GM12878 (cell line): ENCODE measurements around the gene EMC6. TPM values are rescaled to one million over a fixed set of nuclear protein-coding genes. Genes with fewer than 3 reads are reported as not detected.

Experiments
- BACH1 ChIP-seq: fragments of 450-650 bp; IDR thresholded peaks from 2 replicates; pipeline ENCODE4 v1.6.1; 2017; ENCODE audit warnings: mild to moderate bottlenecking, borderline replicate concordance
- GABPA ChIP-seq: IDR thresholded peaks from 2 replicates; pipeline ENCODE4 v1.6.1; 2014; ENCODE audit warnings: antibody characterized with exemption, low read depth, mild to moderate bottlenecking, inconsistent platforms
- KLF5 ChIP-seq: fragments of 450-650 bp; IDR thresholded peaks from 2 replicates; pipeline ENCODE4 v1.6.1; 2014; ENCODE audit warnings: mild to moderate bottlenecking; ENCODE audit not compliant: partially characterized antibody
- MYB ChIP-seq: fragments of 150-350 bp; IDR thresholded peaks from 2 replicates; pipeline ENCODE4 v1.6.1; 2014; ENCODE audit warnings: mild to moderate bottlenecking, low read depth, low read length, borderline replicate concordance
- NFYA ChIP-seq: IDR thresholded peaks from 2 replicates; pipeline ENCODE4 v1.6.1; 2011; ENCODE audit warnings: low read depth, mild to moderate bottlenecking, low read length, improper control_type of control experiment, borderline replicate concordance
- NRF1 ChIP-seq: conservative IDR thresholded peaks from 2 replicates; pipeline ENCODE4 v1.6.1; 2011; ENCODE audit warnings: mild to moderate bottlenecking, low read depth, low read length, improper control_type of control experiment
- RCOR1 ChIP-seq: conservative IDR thresholded peaks from 2 replicates; pipeline ENCODE4 v1.6.1; 2012; ENCODE audit warnings: low read depth, low read length, improper control_type of control experiment
- RUNX3 ChIP-seq: IDR thresholded peaks from 2 replicates; pipeline ENCODE4 v1.6.1; 2012; ENCODE audit warnings: low read length, inconsistent platforms
- WRNIP1 ChIP-seq: IDR thresholded peaks from 2 replicates; pipeline ENCODE4 v1.6.1; 2011; ENCODE audit warnings: low read depth, low read length, improper control_type of control experiment, borderline replicate concordance
- ZNF217 ChIP-seq: fragments of 450-650 bp; IDR thresholded peaks from 2 replicates; pipeline ENCODE4 v1.6.1; 2017; ENCODE audit warnings: antibody characterized with exemption, mild to moderate bottlenecking
- polyA plus RNA-seq, 11 experiments: library from polyadenylated mRNA; depleted of rRNA in 4 of 11; unstranded in 6 of 11; stranded (reverse) in 5 of 11; fragments of >200 nt; fragmentation: Nextera tagmentation in 4 of 11; fragmentation: Illumina TruSeq in 1 of 11; extraction: Ambion mirVana in 4 of 11; extraction: Trizol in 1 of 11; gene quantifications; 1 replicate in 1 of 11; 2 replicates in 10 of 11; pipeline versions ENCODE4 v1.2.1 to v1.2.3, GENCODE V29; 2011 to 2016; ENCODE audit warnings: inconsistent platforms in 2 of 11, missing spikeins in 2 of 11, low read depth in 1 of 11
- total RNA-seq, 4 experiments: library from RNA; depleted of rRNA in 3 of 4; stranded (reverse); fragments of >200 nt in 3 of 4; fragmentation: Illumina TruSeq in 1 of 4; extraction: Trizol in 1 of 4; gene quantifications; 2 replicates each; pipeline versions ENCODE4 v1.2.1 to v1.2.3, GENCODE V29; 2013 to 2021
- TF ChIP-seq, protein P1 (sequence below): IDR thresholded peaks from 2 replicates; pipeline ENCODE4 v1.6.1; 2011; ENCODE audit warnings: borderline replicate concordance, low read depth, mild to moderate bottlenecking, moderate library complexity, mixed read lengths, low read length; ENCODE audit not compliant: insufficient read depth; ENCODE audit errors: extremely low read length
- TF ChIP-seq, protein P2 (sequence below): fragments of 450-650 bp; IDR thresholded peaks from 2 replicates; pipeline ENCODE4 v1.6.1; 2014; ENCODE audit warnings: mild to moderate bottlenecking
- TF ChIP-seq, protein P3 (sequence below): fragments of 450-650 bp; formaldehyde crosslinking; IDR thresholded peaks from 2 replicates; pipeline ENCODE4 v1.4.0; 2022; ENCODE audit warnings: mild to moderate bottlenecking, moderate library complexity
- TF ChIP-seq, protein P4 (sequence below): fragments of 450-650 bp; IDR thresholded peaks from 2 replicates; pipeline ENCODE4 v1.6.1; 2017; ENCODE audit warnings: antibody characterized with exemption, mild to moderate bottlenecking, moderate library complexity
- TF ChIP-seq, protein P5 (sequence below): fragments of 450-650 bp; IDR thresholded peaks from 2 replicates; pipeline ENCODE4 v1.6.1; 2017; ENCODE audit warnings: mild to moderate bottlenecking
- TF ChIP-seq, protein P6 (sequence below): IDR thresholded peaks from 2 replicates; pipeline ENCODE4 v1.6.1; 2012; ENCODE audit warnings: mild to moderate bottlenecking, low read depth, low read length

Gene EMC6
- total and polyA plus RNA-seq, 10 of the 15 experiments (the other 5 are each of a cell fraction or from before 2014, with no cell fraction given), result 5.1 to 172 (median 35.9) TPM

DNA sequence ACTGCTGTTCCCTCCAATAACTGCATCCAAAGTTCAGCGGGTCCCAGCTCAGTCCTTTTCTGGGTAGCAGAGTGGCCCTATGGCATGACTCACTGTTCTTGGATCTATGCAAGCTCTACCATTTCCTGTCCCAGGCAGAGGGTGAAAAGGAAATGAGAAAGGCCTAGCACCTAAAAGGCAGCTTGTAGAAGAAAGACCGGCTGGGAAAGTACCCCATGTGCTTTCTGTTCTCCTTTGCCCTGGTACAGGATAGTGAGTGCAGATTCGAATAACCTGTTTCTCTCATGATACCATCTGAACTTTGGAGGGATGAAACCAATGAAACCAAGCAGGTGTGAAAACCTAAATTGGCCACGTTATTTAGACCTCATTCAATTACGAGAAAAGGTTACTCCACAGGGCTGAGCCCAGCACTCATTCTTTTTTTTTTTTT is 42.4 kb downstream of the EMC6 start (continued):
- TF ChIP-seq WRNIP1 (no peak), GABPA (peak; percentile 50; the same call in 1 of the 2 replicates), RCOR1 (peak; percentile 67; the same call in 1 of the 2 replicates), BACH1 (peak; percentile 93; the same call in 1 of the 2 replicates), ZNF217 (no peak; the same call in none of the 2 replicates), RUNX3 (peak; percentile 86), NRF1 (no peak), NFYA (no peak), MYB (no peak), KLF5 (peak; percentile 46)
- TF ChIP-seq, protein P1, sequence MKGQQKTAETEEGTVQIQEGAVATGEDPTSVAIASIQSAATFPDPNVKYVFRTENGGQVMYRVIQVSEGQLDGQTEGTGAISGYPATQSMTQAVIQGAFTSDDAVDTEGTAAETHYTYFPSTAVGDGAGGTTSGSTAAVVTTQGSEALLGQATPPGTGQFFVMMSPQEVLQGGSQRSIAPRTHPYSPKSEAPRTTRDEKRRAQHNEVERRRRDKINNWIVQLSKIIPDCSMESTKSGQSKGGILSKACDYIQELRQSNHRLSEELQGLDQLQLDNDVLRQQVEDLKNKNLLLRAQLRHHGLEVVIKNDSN, result no peak
- TF ChIP-seq, protein P2, sequence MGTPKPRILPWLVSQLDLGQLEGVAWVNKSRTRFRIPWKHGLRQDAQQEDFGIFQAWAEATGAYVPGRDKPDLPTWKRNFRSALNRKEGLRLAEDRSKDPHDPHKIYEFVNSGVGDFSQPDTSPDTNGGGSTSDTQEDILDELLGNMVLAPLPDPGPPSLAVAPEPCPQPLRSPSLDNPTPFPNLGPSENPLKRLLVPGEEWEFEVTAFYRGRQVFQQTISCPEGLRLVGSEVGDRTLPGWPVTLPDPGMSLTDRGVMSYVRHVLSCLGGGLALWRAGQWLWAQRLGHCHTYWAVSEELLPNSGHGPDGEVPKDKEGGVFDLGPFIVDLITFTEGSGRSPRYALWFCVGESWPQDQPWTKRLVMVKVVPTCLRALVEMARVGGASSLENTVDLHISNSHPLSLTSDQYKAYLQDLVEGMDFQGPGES, result no peak
- TF ChIP-seq, protein P3, sequence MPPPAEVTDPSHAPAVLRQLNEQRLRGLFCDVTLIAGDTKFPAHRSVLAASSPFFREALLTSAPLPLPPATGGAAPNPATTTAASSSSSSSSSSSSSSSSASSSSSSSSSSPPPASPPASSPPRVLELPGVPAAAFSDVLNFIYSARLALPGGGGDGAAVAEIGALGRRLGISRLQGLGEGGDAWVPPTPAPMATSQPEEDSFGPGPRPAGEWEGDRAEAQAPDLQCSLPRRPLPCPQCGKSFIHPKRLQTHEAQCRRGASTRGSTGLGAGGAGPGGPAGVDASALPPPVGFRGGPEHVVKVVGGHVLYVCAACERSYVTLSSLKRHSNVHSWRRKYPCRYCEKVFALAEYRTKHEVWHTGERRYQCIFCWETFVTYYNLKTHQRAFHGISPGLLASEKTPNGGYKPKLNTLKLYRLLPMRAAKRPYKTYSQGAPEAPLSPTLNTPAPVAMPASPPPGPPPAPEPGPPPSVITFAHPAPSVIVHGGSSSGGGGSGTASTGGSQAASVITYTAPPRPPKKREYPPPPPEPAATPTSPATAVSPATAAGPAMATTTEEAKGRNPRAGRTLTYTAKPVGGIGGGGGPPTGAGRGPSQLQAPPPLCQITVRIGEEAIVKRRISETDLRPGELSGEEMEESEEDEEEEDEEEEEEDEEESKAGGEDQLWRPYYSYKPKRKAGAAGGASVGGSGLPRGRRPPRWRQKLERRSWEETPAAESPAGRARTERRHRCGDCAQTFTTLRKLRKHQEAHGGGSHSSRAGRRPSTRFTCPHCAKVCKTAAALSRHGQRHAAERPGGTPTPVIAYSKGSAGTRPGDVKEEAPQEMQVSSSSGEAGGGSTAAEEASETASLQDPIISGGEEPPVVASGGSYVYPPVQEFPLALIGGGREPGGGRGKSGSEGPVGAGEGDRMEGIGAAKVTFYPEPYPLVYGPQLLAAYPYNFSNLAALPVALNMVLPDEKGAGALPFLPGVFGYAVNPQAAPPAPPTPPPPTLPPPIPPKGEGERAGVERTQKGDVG (CRISPR knock-in tag), result no peak
- TF ChIP-seq, protein P4, sequence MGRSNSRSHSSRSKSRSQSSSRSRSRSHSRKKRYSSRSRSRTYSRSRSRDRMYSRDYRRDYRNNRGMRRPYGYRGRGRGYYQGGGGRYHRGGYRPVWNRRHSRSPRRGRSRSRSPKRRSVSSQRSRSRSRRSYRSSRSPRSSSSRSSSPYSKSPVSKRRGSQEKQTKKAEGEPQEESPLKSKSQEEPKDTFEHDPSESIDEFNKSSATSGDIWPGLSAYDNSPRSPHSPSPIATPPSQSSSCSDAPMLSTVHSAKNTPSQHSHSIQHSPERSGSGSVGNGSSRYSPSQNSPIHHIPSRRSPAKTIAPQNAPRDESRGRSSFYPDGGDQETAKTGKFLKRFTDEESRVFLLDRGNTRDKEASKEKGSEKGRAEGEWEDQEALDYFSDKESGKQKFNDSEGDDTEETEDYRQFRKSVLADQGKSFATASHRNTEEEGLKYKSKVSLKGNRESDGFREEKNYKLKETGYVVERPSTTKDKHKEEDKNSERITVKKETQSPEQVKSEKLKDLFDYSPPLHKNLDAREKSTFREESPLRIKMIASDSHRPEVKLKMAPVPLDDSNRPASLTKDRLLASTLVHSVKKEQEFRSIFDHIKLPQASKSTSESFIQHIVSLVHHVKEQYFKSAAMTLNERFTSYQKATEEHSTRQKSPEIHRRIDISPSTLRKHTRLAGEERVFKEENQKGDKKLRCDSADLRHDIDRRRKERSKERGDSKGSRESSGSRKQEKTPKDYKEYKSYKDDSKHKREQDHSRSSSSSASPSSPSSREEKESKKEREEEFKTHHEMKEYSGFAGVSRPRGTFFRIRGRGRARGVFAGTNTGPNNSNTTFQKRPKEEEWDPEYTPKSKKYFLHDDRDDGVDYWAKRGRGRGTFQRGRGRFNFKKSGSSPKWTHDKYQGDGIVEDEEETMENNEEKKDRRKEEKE, result no peak
- TF ChIP-seq, protein P5, sequence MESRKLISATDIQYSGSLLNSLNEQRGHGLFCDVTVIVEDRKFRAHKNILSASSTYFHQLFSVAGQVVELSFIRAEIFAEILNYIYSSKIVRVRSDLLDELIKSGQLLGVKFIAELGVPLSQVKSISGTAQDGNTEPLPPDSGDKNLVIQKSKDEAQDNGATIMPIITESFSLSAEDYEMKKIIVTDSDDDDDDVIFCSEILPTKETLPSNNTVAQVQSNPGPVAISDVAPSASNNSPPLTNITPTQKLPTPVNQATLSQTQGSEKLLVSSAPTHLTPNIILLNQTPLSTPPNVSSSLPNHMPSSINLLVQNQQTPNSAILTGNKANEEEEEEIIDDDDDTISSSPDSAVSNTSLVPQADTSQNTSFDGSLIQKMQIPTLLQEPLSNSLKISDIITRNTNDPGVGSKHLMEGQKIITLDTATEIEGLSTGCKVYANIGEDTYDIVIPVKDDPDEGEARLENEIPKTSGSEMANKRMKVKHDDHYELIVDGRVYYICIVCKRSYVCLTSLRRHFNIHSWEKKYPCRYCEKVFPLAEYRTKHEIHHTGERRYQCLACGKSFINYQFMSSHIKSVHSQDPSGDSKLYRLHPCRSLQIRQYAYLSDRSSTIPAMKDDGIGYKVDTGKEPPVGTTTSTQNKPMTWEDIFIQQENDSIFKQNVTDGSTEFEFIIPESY, result no peak
- TF ChIP-seq, protein P6, sequence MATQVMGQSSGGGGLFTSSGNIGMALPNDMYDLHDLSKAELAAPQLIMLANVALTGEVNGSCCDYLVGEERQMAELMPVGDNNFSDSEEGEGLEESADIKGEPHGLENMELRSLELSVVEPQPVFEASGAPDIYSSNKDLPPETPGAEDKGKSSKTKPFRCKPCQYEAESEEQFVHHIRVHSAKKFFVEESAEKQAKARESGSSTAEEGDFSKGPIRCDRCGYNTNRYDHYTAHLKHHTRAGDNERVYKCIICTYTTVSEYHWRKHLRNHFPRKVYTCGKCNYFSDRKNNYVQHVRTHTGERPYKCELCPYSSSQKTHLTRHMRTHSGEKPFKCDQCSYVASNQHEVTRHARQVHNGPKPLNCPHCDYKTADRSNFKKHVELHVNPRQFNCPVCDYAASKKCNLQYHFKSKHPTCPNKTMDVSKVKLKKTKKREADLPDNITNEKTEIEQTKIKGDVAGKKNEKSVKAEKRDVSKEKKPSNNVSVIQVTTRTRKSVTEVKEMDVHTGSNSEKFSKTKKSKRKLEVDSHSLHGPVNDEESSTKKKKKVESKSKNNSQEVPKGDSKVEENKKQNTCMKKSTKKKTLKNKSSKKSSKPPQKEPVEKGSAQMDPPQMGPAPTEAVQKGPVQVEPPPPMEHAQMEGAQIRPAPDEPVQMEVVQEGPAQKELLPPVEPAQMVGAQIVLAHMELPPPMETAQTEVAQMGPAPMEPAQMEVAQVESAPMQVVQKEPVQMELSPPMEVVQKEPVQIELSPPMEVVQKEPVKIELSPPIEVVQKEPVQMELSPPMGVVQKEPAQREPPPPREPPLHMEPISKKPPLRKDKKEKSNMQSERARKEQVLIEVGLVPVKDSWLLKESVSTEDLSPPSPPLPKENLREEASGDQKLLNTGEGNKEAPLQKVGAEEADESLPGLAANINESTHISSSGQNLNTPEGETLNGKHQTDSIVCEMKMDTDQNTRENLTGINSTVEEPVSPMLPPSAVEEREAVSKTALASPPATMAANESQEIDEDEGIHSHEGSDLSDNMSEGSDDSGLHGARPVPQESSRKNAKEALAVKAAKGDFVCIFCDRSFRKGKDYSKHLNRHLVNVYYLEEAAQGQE, result 0 out of 2 replicates have a peak, but pooled peaks have one; percentile 11
